CD4-positive, alpha-beta T cell (primary cell): ENCODE results near the gene RNF44. TPM values are rescaled to one million over a fixed set of nuclear protein-coding genes. Genes with fewer than 3 reads are reported as not detected.

Experiments
- ATAC-seq: fragments of 200-7000 bp; cut with Tn5 transposase; one replicate; pipeline ENCODE4 v1.10.0; 2022; ENCODE audit warnings: mild to moderate bottlenecking; ENCODE audit not compliant: poor library complexity
- CTCF ChIA-PET: fragments of 350-600 bp; sonication (Branson Sonifier 250); formaldehyde crosslinking; loops from one replicate; lab custom pipeline; 2021; ENCODE audit warnings: antibody characterized with exemption, inconsistent platforms; lab: Charles Lee
- POLR2A ChIA-PET: fragments of 350-600 bp; sonication (Branson Sonifier 250); formaldehyde crosslinking; loops from one replicate; lab custom pipeline; 2021; ENCODE audit warnings: antibody characterized with exemption, inconsistent platforms; lab: Charles Lee
- DNase-seq, 14 experiments: peaks; one replicate each; pipeline ENCODE4 v3.0.0-alpha.2; 2013 to 2020; ENCODE audit warnings: mixed read lengths in 2 of 14
- H3K27ac ChIP-seq, 2 donors: one replicate each; pipeline versions ENCODE4 v1.5.1 to v1.7.0; 2013; ENCODE audit warnings: low read length in 2 of 2, low read depth in 1 of 2, mild to moderate bottlenecking in 1 of 2
- H3K27me3 ChIP-seq, 2 experiments: 1 replicate in 1 of 2; 2 replicates in 1 of 2; pipeline versions ENCODE4 v1.6.1 to v1.7.0; 2013; ENCODE audit warnings: low read length in 2 of 2, control low read depth in 1 of 2, mild to moderate bottlenecking in 1 of 2, moderate library complexity in 1 of 2; ENCODE audit not compliant: insufficient read depth in 2 of 2, control insufficient read depth in 1 of 2
- H3K36me3 ChIP-seq: one replicate; pipeline ENCODE4 v1.6.1; 2013; ENCODE audit warnings: low read length, control low read depth; ENCODE audit not compliant: insufficient read depth
- H3K4me1 ChIP-seq: one replicate; pipeline ENCODE4 v1.6.1; 2013; ENCODE audit warnings: low read length, control low read depth; ENCODE audit not compliant: insufficient read depth
- H3K4me3 ChIP-seq: one replicate; pipeline ENCODE4 v1.5.1; 2013; ENCODE audit warnings: mild to moderate bottlenecking, low read length, moderate library complexity
- H3K9me3 ChIP-seq, 2 experiments: 1 replicate in 1 of 2; 2 replicates in 1 of 2; pipeline versions ENCODE4 v1.6.1 to v1.7.0; 2013; ENCODE audit warnings: low read length in 2 of 2, mild to moderate bottlenecking in 2 of 2, control low read depth in 1 of 2, moderate library complexity in 1 of 2; ENCODE audit not compliant: control insufficient read depth in 1 of 2, insufficient read depth in 1 of 2
- H3K27ac Mint-ChIP-seq: one replicate; pipeline ENCODE4 v1.8.0; 2020; ENCODE audit warnings: mixed read lengths
- H3K27me3 Mint-ChIP-seq: one replicate; pipeline ENCODE4 v1.8.0; 2021; ENCODE audit warnings: mixed read lengths
- H3K36me3 Mint-ChIP-seq: one replicate; pipeline ENCODE4 v1.8.0; 2021; ENCODE audit warnings: low read depth, mixed read lengths
- H3K4me1 Mint-ChIP-seq: one replicate; pipeline ENCODE4 v1.8.0; 2021; ENCODE audit warnings: low read depth, mixed read lengths
- H3K4me3 Mint-ChIP-seq: one replicate; pipeline ENCODE4 v1.8.0; 2020; ENCODE audit warnings: mild to moderate bottlenecking, mixed read lengths
- H3K9me3 Mint-ChIP-seq: one replicate; pipeline ENCODE4 v1.8.0; 2020; ENCODE audit warnings: mixed read lengths
- CTCF ChIP-seq: fragments of 200-600 bp; IDR thresholded peaks from one replicate; pipeline ENCODE4 v1.8.0; 2022; ENCODE audit warnings: antibody characterized with exemption, mild to moderate bottlenecking
- intact Hi-C, 2 experiments: fragments of 100-400 bp; cut with DNase I in 1 of 2; cut with micrococcal nuclease in 1 of 2; formaldehyde crosslinking; loops; one replicate each; pipeline versions ENCODE4 v1.15.1 to v1.9.0; 2023 to 2025; cut with DNase I, micrococcal nuclease
- total RNA-seq, 174 experiments: library from RNA in 2 of 174; stranded (reverse) in 2 of 174; gene quantifications; one replicate each; pipeline ENCODE4 v1.2.3 and lab custom pipeline; 2021 to 2026

RNF44 gene
- total RNA-seq, 2 experiments from 2014 or later, result 208 to 217 TPM

- Mint-ChIP-seq H3K36me3 (peaks cover 73% of the 10 kb centered on the region), H3K27me3 (no peaks in the 10 kb centered on the region), H3K4me3 (peak overlapping the region; percentile 99), H3K4me1 (peaks cover 60% of the 10 kb centered on the region), H3K27ac (peak overlapping the region; percentile 100), H3K9me3 (no peaks in the 10 kb centered on the region)
- Histone ChIP-seq H3K27ac (peak overlapping the region; percentile 99), H3K4me3 (peak overlapping the region; percentile 98), H3K36me3 (peaks cover 35% of the 10 kb centered on the region), H3K4me1 (peaks cover 78% of the 10 kb centered on the region), H3K9me3 (peaks cover 0 to 3% of the 10 kb centered on the region in 2 experiments), H3K27me3 (no peaks in the 10 kb centered on the region)
- ChIA-PET POLR2A (interaction anchor here (0.7 to 10.1 kb wide), 13 partner anchors 9 to 172 kb away, joined by 3 to 185 read pairs (median 5); partner anchors contain the start of genes CLTB, FAF2, HIGD2A and KIAA1191), CTCF (interaction anchor here (1.1 to 7.1 kb wide), 6 partner anchors 9 to 127 kb away, joined by 3 to 42 read pairs (median 9); partner anchors contain the start of genes CLTB and FAF2)
- ATAC-seq (peak; percentile 8), DNase-seq (peak in 11 of 14 experiments; percentile 43 to 81 (median 64))
- TF ChIP-seq CTCF, result no peak
- intact Hi-C loops, result loop anchor here (2.0 to 10.0 kb wide), 3 partner anchors 85 to 601 kb away; partner anchors contain the start of genes FAF2 (in 1 of the 2), HIGD2A (in 1 of the 2), NOP16 (in 1 of the 2) and NSD1 (in 1 of the 2)
Observed at GRCh38 chr5:176533894-176534611, 3.1 kb downstream of the RNF44 start.

- Histone ChIP-seq H3K27me3 (no peaks in the 10 kb centered on the region), H3K9me3 (peaks cover 0 to 3% of the 10 kb centered on the region in 2 experiments), H3K36me3 (peaks cover 42% of the 10 kb centered on the region), H3K4me1 (peaks cover 80% of the 10 kb centered on the region), H3K27ac (peak overlapping the region; percentile 99), H3K4me3 (peak overlapping the region; percentile 98)
- H3K9me3 Mint-ChIP-seq, result no peaks in the 10 kb centered on the region
- ATAC-seq (no peak), DNase-seq (peak in 3 of 14 experiments; percentile 33 to 58 (median 46))
- peaks cover 77% of the 10 kb centered on the region for H3K36me3 Mint-ChIP-seq
- no peaks in the 10 kb centered on the region for H3K27me3 Mint-ChIP-seq
- peak overlapping the region; percentile 99 for H3K4me3 Mint-ChIP-seq
- TF ChIP-seq CTCF, result no peak
- POLR2A ChIA-PET, result interaction anchor here (0.7 to 10.1 kb wide), 13 partner anchors 8 to 172 kb away, joined by 3 to 185 read pairs (median 5); partner anchors contain the start of genes CLTB, FAF2, HIGD2A and KIAA1191
- H3K27ac Mint-ChIP-seq, result peak overlapping the region; percentile 100
- H3K4me1 Mint-ChIP-seq, result peaks cover 56% of the 10 kb centered on the region
- intact Hi-C loops, result loop anchor here (10.0 kb wide), 2 partner anchors 149 to 601 kb away; partner anchors contain the start of genes HIGD2A (in 1 of the 2), NOP16 (in 1 of the 2) and NSD1 (in 1 of the 2)
- CTCF ChIA-PET, result interaction anchor here (1.1 to 7.1 kb wide), 5 partner anchors 10 to 127 kb away, joined by 3 to 37 read pairs (median 8); partner anchors contain the start of genes CLTB and FAF2
Observed at GRCh38 chr5:176533390-176533789, 3.8 kb downstream of the RNF44 start.

GRCh38 chr5:176532795-176533194 lies 4.4 kb downstream of the RNF44 start:
- Histone ChIP-seq H3K27me3 (no peaks in the 10 kb centered on the region), H3K27ac (peak overlapping the region; percentile 99), H3K36me3 (peaks cover 48% of the 10 kb centered on the region), H3K9me3 (peaks cover 0 to 3% of the 10 kb centered on the region in 2 experiments), H3K4me1 (peaks cover 79% of the 10 kb centered on the region), H3K4me3 (peak overlapping the region; percentile 98)
- DNase-seq (no peak), ATAC-seq (no peak)
- ChIA-PET POLR2A (interaction anchor here (1.2 to 10.1 kb wide), 5 partner anchors 9 to 144 kb away, joined by 4 to 185 read pairs (median 15); partner anchors contain the start of genes FAF2, HIGD2A and NOP16), CTCF (interaction anchor here (1.4 to 7.1 kb wide), 3 partner anchors 85 to 128 kb away, joined by 6 to 37 read pairs (median 8); partner anchors contain the start of genes CLTB and FAF2)
- intact Hi-C loops, result loop anchor here (10.0 kb wide), 2 partner anchors 148 to 602 kb away; partner anchors contain the start of genes HIGD2A (in 1 of the 2), NOP16 (in 1 of the 2) and NSD1 (in 1 of the 2)
- Mint-ChIP-seq H3K9me3 (no peaks in the 10 kb centered on the region), H3K4me1 (peaks cover 52% of the 10 kb centered on the region), H3K4me3 (peak overlapping the region; percentile 99), H3K36me3 (peaks cover 81% of the 10 kb centered on the region), H3K27me3 (no peaks in the 10 kb centered on the region), H3K27ac (peak overlapping the region; percentile 100)
- no peak for TF ChIP-seq CTCF
